Brain microvascular endothelial cell (primary cell): Measurements from ENCODE around the gene PSMG2.

Source experiments
- DNase-seq: peaks from one replicate; pipeline ENCODE4 v3.0.0-alpha.2; 2020
- H3K27ac ChIP-seq: fragments of 250-450 bp; sonication (Bioruptor Pico); 2 replicates; pipeline ENCODE4 v1.5.1; 2020; ENCODE audit warnings: mild to moderate bottlenecking, moderate library complexity
- H3K27me3 ChIP-seq: fragments of 250-450 bp; sonication (Bioruptor Pico); replicated peaks from 2 replicates; pipeline ENCODE4 v1.5.1; 2020; ENCODE audit warnings: mild to moderate bottlenecking
- H3K36me3 ChIP-seq: fragments of 250-450 bp; sonication (Bioruptor Pico); replicated peaks from 2 replicates; pipeline ENCODE4 v1.5.1; 2020; ENCODE audit warnings: mild to moderate bottlenecking
- H3K4me3 ChIP-seq: 2 replicates; pipeline ENCODE4 v1.5.1; 2011; ENCODE audit warnings: low read depth, mild to moderate bottlenecking, control low read depth, low read length, moderate library complexity
- in situ Hi-C: cut with HindIII; loops from 2 replicates; pipeline ENCODE4 v1.10.0; 2017; ENCODE audit warnings: low sequenced_read_pairs, low pct_ligation_motif_present
- TF ChIP-seq, protein P1 (sequence below): IDR thresholded peaks from 2 replicates; pipeline ENCODE4 v1.5.1; 2011; ENCODE audit warnings: low read depth, mild to moderate bottlenecking, moderate library complexity, low read length, control low read depth, inconsistent platforms; ENCODE audit errors: missing control alignments

PSMG2 gene

DNA sequence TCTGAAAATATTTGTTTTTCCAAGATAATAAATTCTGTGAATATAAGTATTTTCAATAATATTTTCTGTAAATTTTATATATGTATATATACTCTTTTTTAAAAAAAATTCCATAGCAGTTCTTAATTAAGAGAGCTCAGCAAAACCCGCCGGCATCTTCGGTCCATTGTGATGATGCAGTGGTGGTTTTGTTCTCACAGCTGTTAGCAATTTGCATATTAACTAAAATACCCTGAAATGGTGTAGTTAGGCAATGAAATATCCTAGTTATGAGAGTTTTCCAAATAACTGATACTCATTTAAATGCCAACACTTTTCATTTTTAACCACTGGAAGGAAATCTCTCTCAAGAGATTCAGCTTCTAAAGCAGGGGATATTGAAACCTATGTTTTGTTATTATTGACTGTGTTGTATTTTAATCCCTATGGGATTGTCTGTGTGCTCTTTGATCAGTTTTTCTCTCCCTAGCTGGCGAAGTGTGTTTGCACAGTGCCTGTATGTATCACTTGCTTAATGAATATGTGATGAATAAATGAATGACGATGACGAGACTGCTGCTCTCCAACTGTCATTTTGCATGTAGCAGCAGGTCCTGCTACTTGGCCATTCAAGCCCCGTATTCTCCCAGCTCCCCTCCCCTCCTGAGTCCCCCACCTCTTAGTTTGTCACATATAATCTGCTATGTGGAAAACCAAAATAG lies 42.4 kb downstream of the PSMG2 start:
- H3K27me3 ChIP-seq: no peaks in the 10 kb centered on the region
- in situ Hi-C loops: no loop called here
- H3K36me3 ChIP-seq: no peaks in the 10 kb centered on the region
- TF ChIP-seq, protein P1, sequence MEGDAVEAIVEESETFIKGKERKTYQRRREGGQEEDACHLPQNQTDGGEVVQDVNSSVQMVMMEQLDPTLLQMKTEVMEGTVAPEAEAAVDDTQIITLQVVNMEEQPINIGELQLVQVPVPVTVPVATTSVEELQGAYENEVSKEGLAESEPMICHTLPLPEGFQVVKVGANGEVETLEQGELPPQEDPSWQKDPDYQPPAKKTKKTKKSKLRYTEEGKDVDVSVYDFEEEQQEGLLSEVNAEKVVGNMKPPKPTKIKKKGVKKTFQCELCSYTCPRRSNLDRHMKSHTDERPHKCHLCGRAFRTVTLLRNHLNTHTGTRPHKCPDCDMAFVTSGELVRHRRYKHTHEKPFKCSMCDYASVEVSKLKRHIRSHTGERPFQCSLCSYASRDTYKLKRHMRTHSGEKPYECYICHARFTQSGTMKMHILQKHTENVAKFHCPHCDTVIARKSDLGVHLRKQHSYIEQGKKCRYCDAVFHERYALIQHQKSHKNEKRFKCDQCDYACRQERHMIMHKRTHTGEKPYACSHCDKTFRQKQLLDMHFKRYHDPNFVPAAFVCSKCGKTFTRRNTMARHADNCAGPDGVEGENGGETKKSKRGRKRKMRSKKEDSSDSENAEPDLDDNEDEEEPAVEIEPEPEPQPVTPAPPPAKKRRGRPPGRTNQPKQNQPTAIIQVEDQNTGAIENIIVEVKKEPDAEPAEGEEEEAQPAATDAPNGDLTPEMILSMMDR: no peak
- DNase-seq: no peak
- H3K4me3 ChIP-seq: no peak overlapping the region
- H3K27ac ChIP-seq: no peak overlapping the region

DNA sequence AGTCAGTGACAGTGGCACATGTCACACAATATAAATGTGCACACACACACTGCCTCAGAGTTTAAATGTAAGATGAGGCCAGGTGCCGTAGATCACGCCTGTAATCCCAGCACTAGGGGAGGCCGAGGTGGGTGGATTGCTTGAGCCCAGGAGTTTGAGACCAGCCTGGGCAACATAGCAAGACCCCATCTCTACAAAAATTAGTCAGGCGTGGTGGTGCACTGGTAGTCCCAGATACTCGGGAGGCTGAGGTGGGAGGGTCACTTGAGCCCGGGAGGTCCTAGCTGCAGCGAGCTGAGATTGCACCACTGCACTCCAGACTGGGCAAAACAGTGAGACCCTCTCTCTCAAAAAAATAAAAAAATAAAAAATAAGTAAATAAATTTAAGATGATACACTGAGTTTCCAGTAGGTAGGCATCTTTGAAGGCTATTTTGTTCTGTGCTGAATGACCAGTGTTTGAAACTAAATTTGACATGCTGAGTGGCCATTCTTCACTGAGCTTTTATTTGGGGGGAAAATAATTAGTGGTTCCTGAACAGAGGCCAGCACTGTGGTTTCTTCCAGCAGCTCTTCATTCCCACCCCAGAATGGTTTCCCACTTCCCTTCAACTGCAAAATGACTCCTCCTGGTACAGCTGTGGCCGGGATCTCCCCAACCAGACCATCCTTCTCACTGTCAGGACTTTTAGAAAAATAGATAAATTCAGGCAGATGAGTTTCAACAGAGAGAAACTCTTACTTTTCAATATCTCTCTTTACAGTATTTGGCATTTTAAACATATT lies 44.9 kb downstream of the PSMG2 start:
- TF ChIP-seq, protein P1: no peak
- in situ Hi-C loops: no loop called here
- no peak overlapping the region for H3K27ac ChIP-seq
- no peaks in the 10 kb centered on the region for H3K27me3 ChIP-seq
- no peak overlapping the region for H3K4me3 ChIP-seq
- H3K36me3 ChIP-seq: no peaks in the 10 kb centered on the region
- no peak for DNase-seq

DNA sequence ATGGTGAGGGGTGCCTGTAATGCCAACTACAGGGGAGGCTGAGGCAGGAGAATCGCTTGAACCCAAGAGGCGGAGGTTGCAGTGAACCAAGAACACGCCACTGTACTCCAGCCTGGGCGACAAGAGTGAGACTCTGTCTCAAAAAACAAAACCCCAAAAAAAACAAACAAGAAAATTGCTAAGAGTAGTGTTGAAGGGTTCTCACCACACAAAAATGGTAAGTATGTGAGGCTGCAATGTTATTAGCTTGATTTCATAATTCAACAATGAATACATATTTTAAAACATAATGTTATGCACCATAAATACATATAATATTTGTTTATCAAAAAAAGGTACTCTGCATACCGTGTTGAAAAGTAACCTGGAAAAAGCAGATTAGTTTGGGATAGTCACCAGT lies 45.8 kb downstream of the PSMG2 start:
- Histone ChIP-seq H3K4me3 (no peak overlapping the region), H3K27me3 (no peaks in the 10 kb centered on the region), H3K36me3 (no peaks in the 10 kb centered on the region), H3K27ac (no peak overlapping the region)
- TF ChIP-seq, protein P1: no peak
- no peak for DNase-seq
- in situ Hi-C loops: no loop called here

DNA sequence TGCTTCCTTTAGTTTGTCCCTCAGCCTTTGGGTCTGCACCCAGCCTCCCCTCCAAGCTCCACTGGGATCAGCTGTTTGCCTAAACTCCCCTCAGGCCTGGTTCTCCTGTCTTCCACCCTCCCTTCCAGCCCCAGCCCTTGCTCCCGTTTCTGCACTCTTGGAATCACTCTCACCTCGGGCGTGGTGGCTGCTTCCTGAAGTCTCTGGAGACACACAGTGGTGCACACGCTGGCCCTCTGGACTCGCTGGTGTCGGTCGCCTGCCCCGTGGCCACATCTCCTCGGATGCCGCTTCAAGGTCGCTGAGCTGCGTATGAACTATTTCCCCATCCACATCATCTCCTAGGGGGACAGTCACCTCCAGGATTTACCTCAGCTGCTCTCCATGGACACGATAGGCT lies 46.3 kb downstream of the PSMG2 start:
- H3K4me3 ChIP-seq: no peak overlapping the region
- no peak overlapping the region for H3K27ac ChIP-seq
- TF ChIP-seq, protein P1: no peak
- in situ Hi-C loops: no loop called here
- DNase-seq: no peak
- no peaks in the 10 kb centered on the region for H3K36me3 ChIP-seq
- no peaks in the 10 kb centered on the region for H3K27me3 ChIP-seq

DNA sequence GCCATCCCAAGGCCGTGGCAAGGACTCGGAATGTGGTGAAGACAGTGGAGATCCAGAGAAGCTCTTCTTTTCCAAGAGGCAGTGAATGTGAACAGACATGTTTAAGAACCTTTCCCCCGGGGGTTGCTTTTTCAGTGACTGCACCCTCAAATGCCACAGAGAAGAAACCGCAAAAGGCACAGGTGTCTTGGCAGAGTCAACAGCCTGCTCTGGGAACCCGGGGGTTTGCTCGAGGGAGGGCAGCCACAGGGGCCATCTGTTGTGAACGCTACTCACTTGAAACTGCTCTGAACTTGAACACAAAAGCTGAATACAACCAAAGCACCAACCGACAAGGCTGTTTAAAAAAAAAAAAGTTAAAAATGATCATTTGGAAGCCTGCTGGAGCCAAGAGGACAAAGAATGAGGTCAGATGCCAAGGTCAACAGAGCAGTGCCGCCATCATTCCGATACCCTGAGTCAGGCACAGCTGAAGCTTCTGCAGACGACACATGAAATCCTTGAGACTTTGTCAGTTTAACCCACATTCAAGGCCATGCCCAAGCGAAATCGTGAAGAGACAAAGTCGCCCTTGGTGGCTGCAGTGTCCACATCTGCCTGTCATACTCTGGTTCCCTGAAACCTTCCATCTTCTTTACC lies 47.4 kb downstream of the PSMG2 start:
- Histone ChIP-seq H3K4me3 (no peak overlapping the region), H3K27me3 (no peaks in the 10 kb centered on the region), H3K36me3 (no peaks in the 10 kb centered on the region), H3K27ac (no peak overlapping the region)
- no peak for DNase-seq
- in situ Hi-C loops: no loop called here
- TF ChIP-seq, protein P1: no peak
